ENCODE results near the gene DNAJB14. TPM values are rescaled to one million over a fixed set of nuclear protein-coding genes. Genes with fewer than 3 reads are reported as not detected.

DNAJB14 gene
- total and polyA plus RNA-seq, 2 of the 13 experiments (the other 11 are each of a cell fraction or from before 2014, with no cell fraction given), result 9.1 to 38.1 TPM

GRCh38 chr4:99949034-99949998 lies 2.9 kb upstream of the DNAJB14 start (continued):
- TF ChIP-seq, protein P1, sequence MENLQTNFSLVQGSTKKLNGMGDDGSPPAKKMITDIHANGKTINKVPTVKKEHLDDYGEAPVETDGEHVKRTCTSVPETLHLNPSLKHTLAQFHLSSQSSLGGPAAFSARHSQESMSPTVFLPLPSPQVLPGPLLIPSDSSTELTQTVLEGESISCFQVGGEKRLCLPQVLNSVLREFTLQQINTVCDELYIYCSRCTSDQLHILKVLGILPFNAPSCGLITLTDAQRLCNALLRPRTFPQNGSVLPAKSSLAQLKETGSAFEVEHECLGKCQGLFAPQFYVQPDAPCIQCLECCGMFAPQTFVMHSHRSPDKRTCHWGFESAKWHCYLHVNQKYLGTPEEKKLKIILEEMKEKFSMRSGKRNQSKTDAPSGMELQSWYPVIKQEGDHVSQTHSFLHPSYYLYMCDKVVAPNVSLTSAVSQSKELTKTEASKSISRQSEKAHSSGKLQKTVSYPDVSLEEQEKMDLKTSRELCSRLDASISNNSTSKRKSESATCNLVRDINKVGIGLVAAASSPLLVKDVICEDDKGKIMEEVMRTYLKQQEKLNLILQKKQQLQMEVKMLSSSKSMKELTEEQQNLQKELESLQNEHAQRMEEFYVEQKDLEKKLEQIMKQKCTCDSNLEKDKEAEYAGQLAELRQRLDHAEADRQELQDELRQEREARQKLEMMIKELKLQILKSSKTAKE (CRISPR knock-in tag; IDR thresholded peaks at IDR 0.05; ENCODE audit: borderline replicate concordance), result no peak
- TF ChIP-seq SCMH1 (CRISPR knock-in tag; IDR thresholded peaks at IDR 0.05; ENCODE audit: borderline replicate concordance) (no peak), ZNF143 (CRISPR knock-in tag; IDR thresholded peaks at IDR 0.05) (no peak), NFE2 (CRISPR knock-in tag; IDR thresholded peaks at IDR 0.05) (no peak), ZBTB7B (CRISPR knock-in tag; IDR thresholded peaks at IDR 0.05) (0 out of 2 replicates have a peak, but pooled peaks have one; percentile 23), ZHX1 (CRISPR knock-in tag; IDR thresholded peaks at IDR 0.05; ENCODE audit: low read depth) (no peak), ZNF142 (CRISPR knock-in tag; IDR thresholded peaks at IDR 0.05) (no peak)
- TF ChIP-seq, protein P2, sequence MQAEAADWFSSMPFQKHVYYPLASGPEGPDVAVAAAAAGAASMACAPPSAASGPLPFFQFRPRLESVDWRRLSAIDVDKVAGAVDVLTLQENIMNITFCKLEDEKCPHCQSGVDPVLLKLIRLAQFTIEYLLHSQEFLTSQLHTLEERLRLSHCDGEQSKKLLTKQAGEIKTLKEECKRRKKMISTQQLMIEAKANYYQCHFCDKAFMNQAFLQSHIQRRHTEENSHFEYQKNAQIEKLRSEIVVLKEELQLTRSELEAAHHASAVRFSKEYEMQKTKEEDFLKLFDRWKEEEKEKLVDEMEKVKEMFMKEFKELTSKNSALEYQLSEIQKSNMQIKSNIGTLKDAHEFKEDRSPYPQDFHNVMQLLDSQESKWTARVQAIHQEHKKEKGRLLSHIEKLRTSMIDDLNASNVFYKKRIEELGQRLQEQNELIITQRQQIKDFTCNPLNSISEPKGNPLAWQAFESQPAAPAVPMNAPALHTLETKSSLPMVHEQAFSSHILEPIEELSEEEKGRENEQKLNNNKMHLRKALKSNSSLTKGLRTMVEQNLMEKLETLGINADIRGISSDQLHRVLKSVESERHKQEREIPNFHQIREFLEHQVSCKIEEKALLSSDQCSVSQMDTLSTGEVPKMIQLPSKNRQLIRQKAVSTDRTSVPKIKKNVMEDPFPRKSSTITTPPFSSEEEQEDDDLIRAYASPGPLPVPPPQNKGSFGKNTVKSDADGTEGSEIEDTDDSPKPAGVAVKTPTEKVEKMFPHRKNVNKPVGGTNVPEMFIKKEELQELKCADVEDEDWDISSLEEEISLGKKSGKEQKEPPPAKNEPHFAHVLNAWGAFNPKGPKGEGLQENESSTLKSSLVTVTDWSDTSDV (CRISPR knock-in tag; IDR thresholded peaks at IDR 0.05), result no peak
- TF ChIP-seq, protein P3, sequence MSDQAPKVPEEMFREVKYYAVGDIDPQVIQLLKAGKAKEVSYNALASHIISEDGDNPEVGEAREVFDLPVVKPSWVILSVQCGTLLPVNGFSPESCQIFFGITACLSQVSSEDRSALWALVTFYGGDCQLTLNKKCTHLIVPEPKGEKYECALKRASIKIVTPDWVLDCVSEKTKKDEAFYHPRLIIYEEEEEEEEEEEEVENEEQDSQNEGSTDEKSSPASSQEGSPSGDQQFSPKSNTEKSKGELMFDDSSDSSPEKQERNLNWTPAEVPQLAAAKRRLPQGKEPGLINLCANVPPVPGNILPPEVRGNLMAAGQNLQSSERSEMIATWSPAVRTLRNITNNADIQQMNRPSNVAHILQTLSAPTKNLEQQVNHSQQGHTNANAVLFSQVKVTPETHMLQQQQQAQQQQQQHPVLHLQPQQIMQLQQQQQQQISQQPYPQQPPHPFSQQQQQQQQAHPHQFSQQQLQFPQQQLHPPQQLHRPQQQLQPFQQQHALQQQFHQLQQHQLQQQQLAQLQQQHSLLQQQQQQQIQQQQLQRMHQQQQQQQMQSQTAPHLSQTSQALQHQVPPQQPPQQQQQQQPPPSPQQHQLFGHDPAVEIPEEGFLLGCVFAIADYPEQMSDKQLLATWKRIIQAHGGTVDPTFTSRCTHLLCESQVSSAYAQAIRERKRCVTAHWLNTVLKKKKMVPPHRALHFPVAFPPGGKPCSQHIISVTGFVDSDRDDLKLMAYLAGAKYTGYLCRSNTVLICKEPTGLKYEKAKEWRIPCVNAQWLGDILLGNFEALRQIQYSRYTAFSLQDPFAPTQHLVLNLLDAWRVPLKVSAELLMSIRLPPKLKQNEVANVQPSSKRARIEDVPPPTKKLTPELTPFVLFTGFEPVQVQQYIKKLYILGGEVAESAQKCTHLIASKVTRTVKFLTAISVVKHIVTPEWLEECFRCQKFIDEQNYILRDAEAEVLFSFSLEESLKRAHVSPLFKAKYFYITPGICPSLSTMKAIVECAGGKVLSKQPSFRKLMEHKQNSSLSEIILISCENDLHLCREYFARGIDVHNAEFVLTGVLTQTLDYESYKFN (CRISPR knock-in tag; conservative IDR thresholded peaks at IDR 0.05), result no peak; the same call in 1 of the 2 replicates

All from HepG2 (cell line).